ENCODE data around the gene PDE1C. TPM values are rescaled to one million over a fixed set of nuclear protein-coding genes. Genes with fewer than 3 reads are reported as not detected.

PDE1C gene
- total and polyA plus RNA-seq, 2 experiments from 2014 or later: 0.38 to 2.3 TPM

DNA sequence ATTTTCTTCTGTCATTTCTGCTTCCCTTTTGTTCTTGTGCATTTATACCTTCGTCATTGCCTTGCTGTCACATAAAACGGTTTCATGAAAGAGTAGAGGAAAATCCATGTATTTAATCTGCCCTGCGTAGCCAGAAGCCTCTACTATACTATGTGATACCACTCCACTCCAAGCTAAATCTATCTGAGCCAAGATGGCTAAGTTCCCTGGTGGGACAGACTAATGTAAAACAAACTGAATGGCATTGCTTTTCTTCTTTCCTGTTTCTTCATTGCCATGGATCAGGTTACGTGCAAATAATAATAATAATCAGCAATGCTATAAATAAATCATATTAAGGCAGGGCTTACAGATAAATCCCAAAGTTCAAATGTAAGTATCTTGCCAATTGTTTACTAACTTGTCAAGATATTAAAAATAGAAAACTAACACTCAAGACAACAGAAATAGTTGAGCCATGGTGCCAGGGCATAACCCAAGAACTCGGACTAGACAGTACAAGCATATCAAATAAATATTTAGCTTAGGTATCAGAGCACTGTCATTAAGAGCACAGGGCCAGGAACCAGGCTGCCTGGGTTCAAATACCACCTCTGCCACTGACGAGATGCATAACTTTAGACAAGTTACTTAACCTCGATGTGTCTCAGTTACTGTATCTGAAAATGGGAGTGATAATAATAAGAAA lies 151.4 kb downstream of the PDE1C start:
- no peak overlapping the region for H3K27ac ChIP-seq
- H3K9me3 ChIP-seq (ENCODE audit: low read depth): no peaks in the 10 kb centered on the region
- no peaks in the 10 kb centered on the region for H3K27me3 ChIP-seq
- no peaks in the 10 kb centered on the region for H3K4me1 ChIP-seq (ENCODE audit: low read depth)
- no peak for DNase-seq (ENCODE audit: low read depth in 1 of 2, low spot score in 1 of 2)
- no peaks in the 10 kb centered on the region for H3K36me3 ChIP-seq
- TF ChIP-seq, protein P1, sequence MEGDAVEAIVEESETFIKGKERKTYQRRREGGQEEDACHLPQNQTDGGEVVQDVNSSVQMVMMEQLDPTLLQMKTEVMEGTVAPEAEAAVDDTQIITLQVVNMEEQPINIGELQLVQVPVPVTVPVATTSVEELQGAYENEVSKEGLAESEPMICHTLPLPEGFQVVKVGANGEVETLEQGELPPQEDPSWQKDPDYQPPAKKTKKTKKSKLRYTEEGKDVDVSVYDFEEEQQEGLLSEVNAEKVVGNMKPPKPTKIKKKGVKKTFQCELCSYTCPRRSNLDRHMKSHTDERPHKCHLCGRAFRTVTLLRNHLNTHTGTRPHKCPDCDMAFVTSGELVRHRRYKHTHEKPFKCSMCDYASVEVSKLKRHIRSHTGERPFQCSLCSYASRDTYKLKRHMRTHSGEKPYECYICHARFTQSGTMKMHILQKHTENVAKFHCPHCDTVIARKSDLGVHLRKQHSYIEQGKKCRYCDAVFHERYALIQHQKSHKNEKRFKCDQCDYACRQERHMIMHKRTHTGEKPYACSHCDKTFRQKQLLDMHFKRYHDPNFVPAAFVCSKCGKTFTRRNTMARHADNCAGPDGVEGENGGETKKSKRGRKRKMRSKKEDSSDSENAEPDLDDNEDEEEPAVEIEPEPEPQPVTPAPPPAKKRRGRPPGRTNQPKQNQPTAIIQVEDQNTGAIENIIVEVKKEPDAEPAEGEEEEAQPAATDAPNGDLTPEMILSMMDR (IDR thresholded peaks at IDR 0.05; ENCODE audit: low read depth, low read length): no peak
- H3K4me3 ChIP-seq: no peak overlapping the region

DNA sequence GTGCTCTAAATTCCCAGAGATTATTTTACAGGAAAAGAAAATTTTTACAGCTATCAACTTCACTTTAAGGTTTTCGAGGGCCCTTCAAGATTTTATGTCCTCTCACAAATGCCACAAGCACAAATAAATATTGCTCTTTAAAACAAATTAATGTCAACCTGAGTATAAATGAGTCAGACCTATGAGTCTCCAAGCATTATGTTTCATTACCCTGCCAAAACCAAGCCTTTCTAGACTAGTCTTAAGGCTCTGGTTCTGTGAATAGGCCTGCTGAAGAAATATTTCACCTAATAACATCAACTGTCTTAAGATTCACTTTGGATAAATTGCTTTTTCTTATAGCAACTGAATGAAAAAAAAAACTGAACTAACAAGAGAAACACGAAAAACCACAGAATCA lies 153.0 kb downstream of the PDE1C start:
- no peak for DNase-seq (ENCODE audit: low read depth in 1 of 2, low spot score in 1 of 2)
- Histone ChIP-seq H3K4me1 (ENCODE audit: low read depth) (no peaks in the 10 kb centered on the region), H3K4me3 (no peak overlapping the region), H3K27me3 (no peaks in the 10 kb centered on the region), H3K36me3 (no peaks in the 10 kb centered on the region), H3K27ac (no peak overlapping the region), H3K9me3 (ENCODE audit: low read depth) (no peaks in the 10 kb centered on the region)
- TF ChIP-seq, protein P1 (IDR thresholded peaks at IDR 0.05; ENCODE audit: low read depth, low read length): no peak

DNA sequence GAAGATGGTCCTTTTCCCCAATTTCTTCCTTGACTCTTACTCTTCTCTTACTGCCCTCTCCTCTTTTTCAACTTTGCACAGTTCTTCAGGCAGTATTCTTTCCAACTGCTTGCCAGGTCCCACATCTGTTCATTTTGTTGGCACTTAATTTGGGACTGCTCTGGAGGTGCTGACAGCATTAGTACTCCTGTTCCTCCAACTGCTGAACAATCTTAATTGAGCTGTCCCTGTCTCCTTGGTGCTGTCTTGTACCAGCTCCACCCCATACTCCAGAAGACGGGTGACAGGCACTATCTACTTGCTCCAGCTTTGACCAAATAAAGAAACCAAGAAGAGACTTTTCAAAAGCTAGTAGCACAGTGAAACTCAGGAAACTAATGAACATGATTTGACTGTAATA lies 160.0 kb downstream of the PDE1C start:
- H3K36me3 ChIP-seq: no peaks in the 10 kb centered on the region

DNA sequence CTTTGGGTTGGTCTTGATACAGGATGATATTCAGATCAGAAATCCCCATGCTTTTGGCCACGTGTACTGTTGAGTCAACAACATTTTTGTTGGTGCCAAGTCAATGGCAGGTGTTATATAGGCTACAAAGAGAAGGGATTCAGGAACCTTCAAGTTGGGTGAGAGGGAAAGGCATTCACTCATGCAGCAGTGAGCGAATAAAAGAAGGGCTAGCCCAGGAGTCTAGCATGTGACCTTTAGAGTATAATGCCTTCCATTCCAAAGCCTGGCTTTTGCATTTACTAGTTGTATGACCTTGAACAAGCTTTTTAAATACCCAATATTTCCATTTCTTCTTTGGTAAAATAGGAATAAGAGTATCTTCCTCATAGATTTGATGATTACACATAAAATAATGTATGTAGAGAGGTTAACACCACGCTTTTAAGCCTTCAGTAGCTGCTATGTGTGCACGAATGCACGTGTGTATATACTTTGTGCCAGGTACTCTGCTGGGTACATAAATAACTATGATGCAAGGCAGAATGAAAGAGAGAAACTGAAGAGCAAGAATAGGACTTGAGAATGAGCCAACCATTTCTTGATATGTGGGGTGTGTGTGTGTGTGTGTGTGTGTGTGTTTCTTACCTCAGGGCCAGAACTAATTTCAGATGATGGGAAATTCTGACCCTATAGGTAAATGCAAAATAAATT lies 163.6 kb downstream of the PDE1C start:
- Histone ChIP-seq H3K36me3 (no peaks in the 10 kb centered on the region), H3K4me1 (ENCODE audit: low read depth) (peaks cover 3% of the 10 kb centered on the region), H3K4me3 (no peak overlapping the region), H3K9me3 (ENCODE audit: low read depth) (no peaks in the 10 kb centered on the region), H3K27ac (no peak overlapping the region), H3K27me3 (no peaks in the 10 kb centered on the region)
- TF ChIP-seq, protein P1 (IDR thresholded peaks at IDR 0.05; ENCODE audit: low read depth, low read length): no peak
- DNase-seq (ENCODE audit: low read depth in 1 of 2, low spot score in 1 of 2): no peak

More for the DNA sequence above, 160.0 kb downstream of the PDE1C start:
- H3K27me3 ChIP-seq: no peaks in the 10 kb centered on the region
- peaks cover 3% of the 10 kb centered on the region for H3K4me1 ChIP-seq (ENCODE audit: low read depth)
- TF ChIP-seq, protein P1 (IDR thresholded peaks at IDR 0.05; ENCODE audit: low read depth, low read length): no peak
- peak in 1 of 2 donors; percentile 10 for DNase-seq (ENCODE audit: low read depth in 1 of 2, low spot score in 1 of 2)
- no peaks in the 10 kb centered on the region for H3K9me3 ChIP-seq (ENCODE audit: low read depth)
- no peak overlapping the region for H3K4me3 ChIP-seq
- H3K27ac ChIP-seq: no peak overlapping the region

DNA sequence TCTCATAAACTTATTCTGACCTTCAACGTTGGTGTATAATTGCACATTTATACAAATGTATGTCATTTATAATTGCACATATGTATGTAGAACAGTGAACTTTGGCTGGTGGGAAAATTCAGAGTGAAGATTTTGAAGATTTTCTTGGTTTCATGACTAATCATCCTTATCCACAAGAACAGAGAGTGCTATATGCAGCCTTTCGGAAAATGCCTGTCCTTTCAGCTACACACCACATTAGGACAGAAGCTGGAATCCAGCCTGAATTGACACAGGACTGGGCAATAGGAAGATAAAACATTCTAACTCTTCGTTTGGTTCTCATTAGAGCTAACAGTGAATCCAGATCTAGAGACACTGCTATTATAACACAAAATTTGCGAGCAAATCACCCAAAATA lies 166.2 kb downstream of the PDE1C start:
- no peaks in the 10 kb centered on the region for H3K4me1 ChIP-seq (ENCODE audit: low read depth)
- no peaks in the 10 kb centered on the region for H3K9me3 ChIP-seq (ENCODE audit: low read depth)
- DNase-seq (ENCODE audit: low read depth in 1 of 2, low spot score in 1 of 2): no peak
- no peak overlapping the region for H3K27ac ChIP-seq
- no peaks in the 10 kb centered on the region for H3K36me3 ChIP-seq
- TF ChIP-seq, protein P1 (IDR thresholded peaks at IDR 0.05; ENCODE audit: low read depth, low read length): no peak
- H3K4me3 ChIP-seq: no peak overlapping the region
- no peaks in the 10 kb centered on the region for H3K27me3 ChIP-seq

All from cardiac muscle cell (in vitro differentiated cells and primary cell).